ENCODE data around the gene ACAP1. TPM values are rescaled to one million over a fixed set of nuclear protein-coding genes. Genes with fewer than 3 reads are reported as not detected.
"Not testable (repeated sequence)": the region's sequence is repeated elsewhere in the genome, so short reads cannot be mapped to it uniquely, and the experiment has no call there.

ACAP1 gene
- total RNA-seq, 1 donor from 2014 or later, result 12.7 TPM

DNA sequence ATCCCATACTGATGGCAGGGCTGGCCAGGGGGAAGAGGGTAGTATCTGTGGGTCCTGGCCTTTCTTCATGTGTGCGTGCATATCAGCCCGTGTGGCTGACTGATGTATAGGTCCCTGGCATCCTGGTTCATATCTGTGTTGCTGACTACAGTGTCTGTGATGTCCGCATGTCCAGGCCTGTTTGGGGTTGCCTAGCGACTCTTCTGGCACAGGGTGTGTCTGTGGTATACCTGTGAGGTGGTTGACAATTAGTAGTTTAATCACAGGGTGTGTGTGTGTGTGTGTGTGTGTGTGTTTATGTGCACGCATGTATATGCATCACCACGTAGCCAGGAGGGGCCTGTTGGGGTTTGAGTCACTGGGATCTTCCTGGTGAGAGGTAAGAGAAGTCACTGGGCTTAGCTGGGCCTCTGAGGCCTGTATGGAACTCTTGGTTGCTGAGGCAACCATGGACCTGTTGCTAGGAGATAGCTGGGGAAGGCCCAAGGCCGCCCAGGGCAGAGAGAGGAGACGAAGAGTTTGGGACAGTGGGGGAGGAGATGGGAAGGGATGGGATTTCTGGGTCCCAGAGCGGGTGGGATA, 18.0 kb downstream of the ACAP1 start:
- peak; percentile 84 for DNase-seq (ENCODE audit: low spot score)

DNA sequence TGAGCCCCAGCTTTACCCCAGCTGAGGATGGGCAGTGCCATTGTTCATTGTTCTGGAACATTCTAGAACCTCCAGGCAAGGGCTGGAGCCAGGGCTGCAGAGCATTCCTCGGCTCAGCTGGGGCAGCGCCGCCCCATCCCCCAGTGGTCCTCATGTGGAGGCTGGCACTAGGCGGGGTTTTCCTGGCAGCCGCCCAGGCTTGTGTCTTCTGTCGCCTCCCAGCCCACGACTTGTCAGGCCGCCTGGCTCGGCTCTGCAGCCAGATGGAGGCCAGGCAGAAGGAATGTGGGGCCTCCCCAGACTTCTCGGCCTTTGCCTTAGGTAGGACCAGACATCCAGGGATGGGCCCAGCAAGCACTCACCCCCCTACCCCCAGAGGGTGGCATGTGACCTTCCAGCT, 18.7 kb downstream of the ACAP1 start, which contains the start of gene TMEM95:
TSS of gene TMEM95 (plus strand) at position 104 of the 400 bp plus-strand sequence. CDS start at position 153, 49 bp downstream.
- DNase-seq (ENCODE audit: low spot score), result no peak

DNA sequence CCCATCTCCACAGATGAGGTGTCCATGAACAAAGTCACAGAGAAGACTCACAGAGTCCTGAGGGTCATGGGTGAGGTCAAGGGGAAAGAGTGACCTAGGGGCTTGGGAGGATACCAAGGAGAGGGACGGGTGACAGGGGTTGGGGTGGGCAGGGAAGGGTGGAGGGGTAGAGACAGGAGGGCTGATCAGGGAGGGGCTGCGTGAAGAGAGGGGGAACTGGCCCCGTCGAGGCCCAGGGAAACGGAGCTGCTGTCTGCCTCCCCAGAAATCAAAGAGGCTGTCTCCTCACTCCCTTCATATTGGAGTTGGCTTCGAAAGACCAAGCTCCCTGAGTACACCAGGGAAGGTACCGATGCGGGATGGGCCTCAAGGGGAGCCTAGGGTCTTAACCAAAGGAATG, 19.2 kb downstream of the ACAP1 start:
- DNase-seq (ENCODE audit: low spot score), result no peak

DNA sequence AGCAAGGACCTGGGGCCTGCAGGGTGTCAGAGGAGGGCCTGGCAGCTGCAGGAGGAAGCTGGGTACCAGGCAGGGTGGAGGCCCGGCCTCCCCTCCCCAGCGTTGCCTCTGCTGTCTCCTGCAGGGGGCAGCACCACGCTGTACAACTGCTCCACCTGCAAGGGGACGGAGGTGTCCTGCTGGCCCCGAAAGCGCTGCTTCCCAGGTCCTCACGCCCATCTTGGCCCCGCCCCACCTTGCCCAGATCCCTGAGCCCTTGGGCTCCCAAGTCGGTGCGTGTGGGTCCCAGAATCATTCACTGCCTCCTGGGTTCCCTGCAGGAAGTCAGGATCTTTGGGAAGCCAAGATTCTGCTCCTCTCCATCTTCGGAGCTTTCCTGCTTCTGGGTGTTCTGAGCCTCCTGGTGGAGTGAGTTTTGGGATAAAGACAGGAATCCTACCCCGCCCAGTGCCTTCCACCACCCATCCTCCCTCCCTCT, 19.8 kb downstream of the ACAP1 start:
- DNase-seq (ENCODE audit: low spot score), result peak; percentile 77

DNA sequence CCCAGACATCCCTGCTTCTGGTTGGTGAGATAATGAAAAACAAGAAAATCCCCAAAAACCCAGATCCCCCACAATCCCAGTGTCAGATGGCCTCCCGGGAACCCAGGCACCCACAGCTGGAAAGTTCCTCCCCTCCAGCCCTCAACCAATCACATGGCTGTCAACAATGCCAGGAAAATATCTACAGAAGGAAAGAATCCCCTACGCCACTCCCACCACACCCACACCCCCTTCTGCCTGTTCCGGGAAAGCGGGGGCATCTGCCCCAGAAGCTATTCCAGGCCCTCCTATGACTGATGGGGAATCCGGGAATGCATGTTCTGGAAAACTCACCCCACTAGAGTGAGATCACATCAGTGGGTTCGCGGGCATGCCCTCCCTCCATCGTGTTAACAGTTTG, 20.4 kb downstream of the ACAP1 start:
- no peak for DNase-seq (ENCODE audit: low spot score)

DNA sequence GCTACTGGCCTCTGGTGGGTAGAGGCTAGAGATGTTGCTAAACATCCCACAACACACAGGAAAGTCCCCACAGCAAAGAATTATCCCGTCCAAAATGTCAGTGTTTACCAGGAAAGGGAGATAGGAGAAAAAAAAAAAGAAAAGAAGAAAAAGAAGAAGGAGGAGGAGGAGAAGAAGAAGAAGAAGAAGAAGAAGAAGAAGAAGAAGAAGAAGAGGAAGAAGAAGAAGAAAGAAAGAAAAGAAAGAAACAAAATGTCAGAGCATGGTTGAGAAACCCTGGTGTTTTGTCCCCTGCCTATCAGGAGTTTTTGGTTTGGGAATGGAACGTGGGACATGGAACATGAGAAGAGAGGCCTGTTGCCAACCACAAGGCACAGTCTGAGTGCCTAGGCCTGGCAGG, 21.1 kb downstream of the ACAP1 start:
- no peak for DNase-seq (ENCODE audit: low spot score)

DNA sequence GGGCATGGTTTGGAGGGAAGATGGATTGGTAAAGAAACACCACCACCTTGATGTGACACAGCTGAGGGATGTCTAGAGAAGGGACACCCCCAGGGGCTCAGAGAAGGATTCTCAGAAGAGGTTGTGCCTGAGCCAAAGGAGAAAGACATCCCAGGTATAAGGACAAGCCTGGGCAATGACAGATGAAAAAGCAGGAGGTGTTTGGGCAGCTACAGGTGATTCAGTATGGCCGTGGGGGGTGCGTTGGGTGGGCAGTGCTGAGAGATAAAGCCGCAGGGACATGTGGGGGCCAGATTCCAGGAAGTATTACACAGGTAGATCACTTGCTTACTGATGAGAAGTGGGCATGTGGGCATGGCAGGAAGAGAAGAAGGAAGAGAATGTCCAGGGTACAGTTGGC, 25.6 kb downstream of the ACAP1 start:
- no peak for DNase-seq (ENCODE audit: low spot score)

DNA sequence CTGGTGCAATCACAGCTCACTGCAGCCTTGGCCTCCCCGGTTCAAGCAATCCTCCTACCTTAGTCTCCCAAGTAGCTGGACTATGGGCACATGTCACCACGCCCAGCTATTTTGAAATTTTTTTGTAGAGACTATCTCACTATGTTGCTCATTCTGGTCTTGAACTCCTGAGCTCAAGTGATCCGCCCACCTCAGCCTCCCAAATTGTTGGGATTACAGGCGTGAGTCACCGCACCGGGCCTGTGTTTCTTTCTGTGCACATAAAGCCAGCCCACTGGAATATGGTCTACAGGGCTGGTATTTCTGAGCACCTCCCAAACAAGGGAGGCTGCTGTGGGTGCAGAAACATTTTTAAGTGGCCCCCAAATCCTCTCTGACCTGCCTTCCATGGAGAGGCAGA, 27.0 kb downstream of the ACAP1 start:
- no peak for DNase-seq (ENCODE audit: low spot score)

DNA sequence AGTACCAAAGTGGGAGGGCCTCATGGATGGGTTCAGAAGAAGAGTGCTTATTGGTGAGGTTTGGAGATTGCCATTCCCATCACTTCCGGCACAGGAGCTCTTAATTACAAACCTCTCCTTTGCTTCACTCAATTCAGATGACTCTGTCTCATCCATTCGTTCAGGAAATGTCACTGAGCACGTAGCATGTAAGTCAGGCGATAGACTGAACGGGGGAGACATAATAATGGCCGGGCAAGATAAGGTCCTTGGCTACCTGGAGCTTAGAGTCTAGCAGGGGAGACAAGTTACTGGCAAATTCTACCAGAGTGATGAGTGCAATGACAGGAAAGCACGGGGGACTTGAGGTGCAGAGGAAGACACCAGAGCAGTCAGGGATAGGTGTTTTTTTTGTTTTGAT, 29.6 kb downstream of the ACAP1 start:
- not testable (repeated sequence) for DNase-seq (ENCODE audit: low spot score)

DNA sequence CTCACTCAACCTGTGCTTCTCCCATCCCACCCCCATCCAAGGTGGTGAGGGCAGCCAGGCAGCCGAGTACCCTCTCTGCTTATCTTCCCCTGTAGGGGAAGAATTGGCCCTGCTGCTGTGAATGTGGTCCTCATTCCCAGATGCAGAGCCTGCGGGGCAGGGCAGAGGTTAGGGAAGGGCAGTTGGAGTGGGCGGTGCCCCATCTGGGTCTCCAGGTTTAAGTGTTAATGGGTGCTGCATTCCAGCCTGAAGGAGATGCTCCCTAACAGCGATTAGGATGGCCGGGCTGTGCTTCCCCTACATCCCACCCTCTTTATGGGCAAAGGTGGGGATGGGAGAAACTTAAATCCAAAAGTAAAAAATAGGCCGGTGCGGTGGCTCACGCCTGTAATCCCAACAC, 30.8 kb downstream of the ACAP1 start:
- no peak for DNase-seq (ENCODE audit: low spot score)

DNA sequence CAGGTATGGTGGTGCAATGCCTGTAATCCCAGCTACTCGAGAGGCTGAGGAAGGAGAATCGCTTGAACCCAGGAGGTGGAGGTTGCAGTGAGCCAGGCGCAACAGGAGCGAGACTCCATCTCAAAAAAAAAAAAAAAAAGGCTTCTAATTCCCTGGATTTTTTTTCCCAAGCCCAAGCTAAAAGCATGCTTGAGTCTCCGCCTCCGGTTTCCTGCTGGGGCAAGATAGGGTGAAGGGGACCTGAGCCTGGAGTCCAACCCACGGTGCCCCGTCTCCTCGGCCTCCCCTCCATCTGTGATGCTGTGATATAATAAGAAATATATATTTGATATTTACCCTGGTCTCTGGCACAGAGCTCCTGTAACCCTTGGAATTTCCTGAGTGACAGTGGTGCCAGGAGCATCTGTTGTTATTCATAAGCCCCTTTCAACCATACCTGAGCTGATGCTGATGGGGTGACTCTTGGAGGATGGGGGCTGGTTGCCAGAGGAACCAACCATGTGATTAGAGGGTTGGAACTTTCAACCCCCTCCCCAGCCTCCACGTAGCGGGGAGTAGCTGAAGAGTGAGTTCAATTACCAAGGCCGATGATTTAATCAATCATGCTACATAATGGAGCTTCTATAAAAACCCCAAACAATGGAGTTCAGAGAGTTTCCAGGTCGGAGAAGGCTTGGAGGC, 31.7 kb downstream of the ACAP1 start:
- DNase-seq (ENCODE audit: low spot score), result no peak

DNA sequence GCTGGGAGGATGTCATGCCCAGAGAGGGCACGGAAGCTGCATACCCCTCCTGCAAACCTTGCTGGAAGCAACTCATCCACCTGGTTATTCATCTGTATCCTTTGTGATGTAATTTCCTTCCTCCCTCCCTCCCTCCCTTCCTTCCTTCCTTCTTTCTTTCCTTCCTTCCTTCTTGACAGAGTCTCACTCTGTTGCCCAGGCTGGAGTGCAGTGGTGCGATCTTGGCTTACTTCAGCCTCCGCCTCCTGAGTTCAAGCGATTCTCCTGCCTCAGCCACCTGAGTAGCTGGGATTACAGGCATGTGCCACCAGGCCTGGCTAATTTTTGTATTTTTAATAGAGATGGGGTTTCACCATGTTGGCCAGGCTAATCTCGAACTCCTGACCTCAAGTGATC, 32.3 kb downstream of the ACAP1 start:
- DNase-seq (ENCODE audit: low spot score), result not testable (repeated sequence)

DNA sequence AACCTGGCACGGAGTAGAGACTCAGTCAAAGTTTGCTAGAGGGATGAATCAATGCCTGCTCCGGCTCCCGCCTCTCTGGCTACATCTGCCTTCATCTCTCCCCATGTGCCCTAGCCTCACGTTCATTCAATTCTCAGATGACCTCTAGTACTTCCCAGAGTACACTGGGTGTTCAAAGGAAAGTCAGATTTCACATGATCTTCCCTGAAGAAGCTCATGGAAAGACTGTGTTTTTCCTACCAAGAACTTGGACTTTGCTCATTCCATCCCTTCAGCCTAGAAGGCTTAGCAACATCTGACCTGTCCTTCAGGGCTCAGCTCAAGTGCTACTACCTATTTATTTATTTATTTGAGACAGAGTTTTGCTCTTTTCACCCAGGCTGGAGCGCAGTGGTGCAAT, 33.5 kb downstream of the ACAP1 start:
- no peak for DNase-seq (ENCODE audit: low spot score)

DNA sequence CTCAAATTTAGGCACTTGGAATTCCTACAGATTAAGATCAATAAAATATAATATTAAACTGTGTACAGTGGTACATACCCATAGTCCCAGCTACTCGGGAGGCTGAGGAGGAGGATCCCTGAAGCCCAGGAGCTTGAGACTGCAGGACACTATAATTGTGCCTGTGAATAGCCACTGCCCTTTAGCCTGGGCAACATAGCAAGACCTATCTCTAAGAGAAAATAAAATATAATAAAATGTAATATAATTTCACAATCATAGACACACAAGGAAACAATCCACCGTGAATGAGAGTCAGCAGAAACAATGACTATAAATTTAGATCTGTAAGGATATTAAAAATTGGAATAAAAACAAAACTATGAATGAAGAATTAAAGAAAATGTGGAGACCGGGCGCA, 34.5 kb downstream of the ACAP1 start:
- no peak for DNase-seq (ENCODE audit: low spot score)

DNA sequence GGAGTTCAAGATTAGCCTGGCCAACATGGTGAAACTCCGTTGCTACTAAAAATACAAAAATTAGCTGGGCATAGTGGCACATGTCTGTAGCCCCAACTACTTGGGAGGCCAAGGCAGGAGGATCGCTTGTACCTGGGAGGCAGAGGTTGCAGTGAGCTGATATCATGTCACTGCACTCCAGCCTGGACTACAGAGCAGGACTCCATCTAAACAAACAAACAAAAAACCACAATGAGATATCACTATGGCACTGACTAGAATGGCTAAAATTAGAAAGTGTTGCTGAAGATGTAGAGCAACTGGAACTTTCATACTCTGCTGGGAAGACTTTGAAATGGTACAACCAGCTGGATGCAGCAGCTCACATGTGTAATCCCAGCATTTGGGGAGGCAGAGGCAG, 38.0 kb downstream of the ACAP1 start:
- DNase-seq (ENCODE audit: low spot score), result no peak

DNA sequence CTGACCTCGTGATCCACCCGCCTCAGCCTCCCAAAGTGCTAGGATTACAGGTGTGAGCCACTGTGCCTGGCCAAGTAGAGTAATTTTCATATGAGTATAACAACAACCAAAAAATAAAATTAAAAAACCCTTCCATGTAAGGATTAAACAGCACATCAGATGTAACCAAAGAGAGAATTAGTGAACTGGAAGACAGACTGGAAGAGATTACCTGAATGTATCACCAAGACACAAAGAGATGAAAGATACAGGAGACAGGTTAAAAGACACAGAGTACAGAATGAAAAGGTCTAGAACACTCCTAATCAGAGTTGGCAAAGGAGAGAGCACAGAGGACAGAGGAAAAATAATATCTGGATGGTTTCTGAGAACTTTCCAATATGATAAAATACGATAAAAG, 42.8 kb downstream of the ACAP1 start:
- no peak for DNase-seq (ENCODE audit: low spot score)

DNA sequence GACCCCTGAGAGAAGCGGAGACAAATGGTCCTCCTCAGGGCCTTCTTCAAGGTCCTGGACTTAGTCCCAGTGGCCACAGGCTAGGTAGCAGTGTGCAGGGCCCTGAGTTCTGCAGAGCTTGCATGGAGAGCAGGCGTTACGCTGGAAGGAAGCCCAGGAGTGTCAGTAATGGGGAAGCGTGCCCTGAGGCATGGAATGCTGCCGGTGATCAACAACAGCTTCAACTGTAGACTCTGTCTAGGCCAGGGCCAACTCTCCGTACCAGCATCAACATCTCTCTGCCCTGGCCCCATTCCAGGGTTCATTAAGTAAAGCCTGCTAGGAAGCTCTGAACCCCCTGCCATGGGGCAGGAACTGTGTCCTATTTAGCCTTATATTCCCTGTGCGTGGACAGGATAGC, 44.0 kb downstream of the ACAP1 start:
- DNase-seq (ENCODE audit: low spot score), result peak; percentile 66

DNA sequence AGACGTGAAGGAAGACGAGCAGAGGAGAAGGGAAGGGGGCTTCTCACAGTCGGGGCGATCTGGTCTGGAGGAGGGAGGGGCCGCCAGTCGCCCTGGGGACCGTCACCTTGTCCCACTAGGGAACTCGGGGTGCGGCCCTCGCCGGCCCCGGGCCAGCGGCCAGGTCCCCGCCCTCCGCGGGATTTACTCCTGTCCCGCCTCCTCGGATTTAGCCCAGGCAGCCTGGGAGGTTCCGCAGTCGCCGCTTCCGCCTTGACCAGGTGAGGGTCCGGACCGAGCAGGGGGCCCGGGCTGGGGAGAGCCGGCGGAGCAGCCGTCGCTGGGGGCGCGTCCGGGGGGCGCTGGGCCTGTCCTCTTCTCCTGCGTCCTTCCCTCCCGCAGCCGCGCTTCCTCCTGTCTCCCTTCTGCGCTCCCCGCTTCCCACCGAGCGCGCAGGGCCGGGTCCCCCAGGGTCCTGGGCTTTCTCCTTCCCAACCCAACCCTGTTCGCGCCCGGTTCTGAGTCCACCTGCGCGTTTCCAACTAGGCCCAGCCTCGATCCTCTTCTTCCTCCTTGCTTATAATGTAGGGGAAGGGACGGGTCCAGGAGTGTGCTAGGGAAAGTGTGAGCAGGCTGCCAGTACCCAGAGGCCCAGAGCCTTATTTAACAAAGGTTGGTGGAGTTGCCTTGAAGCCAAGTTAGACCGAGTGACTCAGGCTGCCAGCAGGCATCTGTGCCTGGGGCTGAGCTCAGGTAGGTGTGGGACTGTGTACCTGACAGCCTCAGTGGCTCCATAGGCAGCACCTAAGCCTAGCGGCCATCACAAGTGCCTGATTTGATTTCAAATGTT, 44.7 kb downstream of the ACAP1 start, which contains the start of gene TNK1:
TSS of gene TNK1 (plus strand) at position 235 of the 829 bp plus-strand sequence. CDS start 1,838 bp downstream, outside the sequence.
- peak; percentile 80 for DNase-seq (ENCODE audit: low spot score)

DNA sequence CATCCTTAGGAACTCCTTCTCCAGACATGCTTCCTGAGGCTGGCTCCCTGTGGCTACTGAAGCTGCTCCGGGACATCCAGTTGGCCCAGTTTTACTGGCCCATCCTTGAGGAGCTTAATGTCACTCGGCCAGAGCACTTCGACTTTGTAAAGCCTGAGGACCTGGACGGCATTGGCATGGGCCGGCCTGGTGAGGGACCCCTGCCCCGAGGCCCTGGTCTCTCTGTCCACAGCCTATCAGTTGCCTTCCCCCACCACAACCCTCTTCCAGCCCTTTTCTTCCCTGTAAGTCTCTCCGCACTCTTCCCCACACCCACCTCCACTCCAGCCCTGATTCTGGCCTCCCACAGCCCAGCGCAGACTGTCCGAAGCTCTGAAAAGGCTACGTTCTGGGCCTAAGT, 46.6 kb downstream of the ACAP1 start:
- no peak for DNase-seq (ENCODE audit: low spot score)

DNA sequence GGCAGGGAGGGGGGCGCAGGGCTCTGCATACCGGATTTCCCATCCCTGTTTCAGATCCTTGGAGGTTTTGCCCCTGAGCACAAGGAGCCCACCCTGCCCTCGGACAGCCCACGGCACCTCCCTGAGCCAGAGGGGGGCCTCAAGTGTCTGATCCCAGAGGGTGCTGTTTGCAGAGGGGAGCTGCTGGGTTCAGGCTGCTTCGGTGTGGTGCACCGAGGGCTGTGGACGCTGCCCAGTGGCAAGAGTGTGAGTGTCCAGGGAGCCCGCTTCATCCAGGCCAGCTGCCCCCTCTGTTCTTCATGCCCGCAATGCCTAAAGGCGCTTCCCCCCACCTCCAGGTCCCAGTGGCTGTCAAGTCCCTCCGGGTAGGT, 47.0 kb downstream of the ACAP1 start:
- DNase-seq (ENCODE audit: low spot score), result no peak

DNA sequence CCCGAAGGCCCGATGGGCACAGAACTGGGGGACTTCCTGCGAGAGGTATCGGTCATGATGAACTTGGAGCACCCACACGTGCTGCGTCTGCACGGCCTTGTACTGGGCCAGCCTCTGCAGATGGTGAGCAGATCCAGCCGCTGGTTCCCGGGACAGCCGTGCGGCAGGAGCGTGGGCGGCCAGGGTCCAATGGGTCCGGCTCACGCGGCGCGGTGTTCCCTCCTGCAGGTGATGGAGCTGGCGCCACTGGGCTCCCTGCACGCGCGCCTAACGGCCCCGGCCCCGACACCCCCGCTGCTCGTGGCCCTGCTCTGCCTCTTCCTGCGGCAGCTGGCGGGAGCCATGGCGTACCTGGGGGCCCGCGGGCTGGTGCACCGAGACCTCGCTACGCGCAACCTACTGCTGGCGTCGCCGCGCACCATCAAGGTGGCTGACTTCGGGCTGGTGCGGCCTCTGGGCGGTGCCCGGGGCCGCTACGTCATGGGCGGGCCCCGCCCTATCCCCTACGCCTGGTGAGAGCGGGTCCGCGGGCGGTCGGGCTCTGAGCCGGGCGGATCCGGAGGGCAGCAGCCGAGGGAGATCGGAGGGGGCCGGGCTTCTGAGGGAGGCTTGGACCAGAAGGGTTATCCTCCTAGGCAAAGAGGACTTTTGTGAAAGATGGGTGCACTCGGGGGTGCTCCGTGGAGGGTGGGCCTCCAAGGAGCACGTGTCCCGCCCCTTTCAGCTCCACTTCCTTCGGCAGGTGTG, 47.6 kb downstream of the ACAP1 start:
- DNase-seq (ENCODE audit: low spot score), result no peak

DNA sequence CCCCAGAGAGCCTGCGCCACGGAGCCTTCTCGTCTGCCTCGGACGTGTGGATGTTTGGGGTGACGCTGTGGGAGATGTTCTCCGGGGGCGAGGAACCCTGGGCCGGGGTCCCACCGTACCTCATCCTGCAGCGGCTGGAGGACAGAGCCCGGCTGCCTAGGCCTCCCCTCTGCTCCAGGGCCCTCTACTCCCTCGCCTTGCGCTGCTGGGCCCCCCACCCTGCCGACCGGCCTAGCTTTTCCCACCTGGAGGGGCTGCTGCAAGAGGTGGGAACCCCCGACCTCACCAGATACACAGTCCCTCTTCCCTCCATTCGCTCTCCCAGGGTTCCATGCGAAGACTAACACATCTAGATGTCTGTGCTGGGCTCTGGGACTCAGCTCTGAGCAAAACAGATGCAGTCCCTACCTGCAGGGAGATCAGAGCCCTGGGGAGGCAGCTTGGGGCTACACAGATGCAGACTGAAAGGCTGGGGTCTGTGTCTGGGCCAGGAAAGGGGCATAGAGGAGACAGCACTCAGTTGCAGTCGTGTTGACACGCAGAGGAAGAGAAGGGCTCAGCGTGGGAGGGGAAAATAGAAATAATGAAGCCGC, 48.3 kb downstream of the ACAP1 start:
- no peak for DNase-seq (ENCODE audit: low spot score)
